ENCODE results near the gene S100P.
A peak's percentile ranks its signal among the peaks of the same experiment; 100 is the strongest.

Gene S100P

GRCh38 chr4:6688879-6689505, 4.7 kb upstream of the S100P start:
- H3K36me3 ChIP-seq (ENCODE audit: control insufficient read depth in 4 of 4, insufficient read depth in 4 of 4, low read length in 3 of 4): no peaks in the 10 kb centered on the region
- ChIA-PET POLR2A (interaction anchor here (0.6 kb wide), 1 partner anchor 14 kb away, joined by 8 read pairs; no protein-coding TSS in a partner anchor), CTCF (interaction anchor here (0.8 to 2.5 kb wide), 7 partner anchors 8 to 73 kb away, joined by 3 to 14 read pairs (median 5); partner anchors contain the start of gene MRFAP1L1)
- peak; percentile 69 to 94 (median 91) for DNase-seq
- peak overlapping the region in 2 of 7 experiments; percentile 0 to 28 for H3K4me3 ChIP-seq (ENCODE audit: control insufficient read depth in 1 of 7, extremely low read depth in 1 of 7, insufficient read depth in 4 of 7, low read depth in 2 of 7, low read length in 6 of 7)
- H3K27ac ChIP-seq (ENCODE audit: insufficient read depth in 1 of 2, low read depth in 1 of 2, low read length in 2 of 2, poor library complexity in 1 of 2, severe bottlenecking in 2 of 2): peak overlapping the region in 1 of 2 experiments; percentile 57
- no peaks in the 10 kb centered on the region for H3K27me3 ChIP-seq (replicated peaks in 2 of 5; ENCODE audit: control insufficient read depth in 4 of 5, insufficient read depth in 5 of 5, low read length in 4 of 5)
- WGBS (ENCODE audit: insufficient coverage): 17% methylated on average over 22 of the region's 23 CpGs
- peaks cover 0 to 5% (median 0%) of the 10 kb centered on the region in 5 experiments for H3K9me3 ChIP-seq (ENCODE audit: control extremely low read depth in 1 of 5, control insufficient read depth in 4 of 5, insufficient read depth in 2 of 5, low read depth in 1 of 5, low read length in 4 of 5)
- peaks cover 0 to 55% (median 26%) of the 10 kb centered on the region in 4 experiments for H3K4me1 ChIP-seq (ENCODE audit: control extremely low read depth in 1 of 4, control insufficient read depth in 4 of 4, insufficient read depth in 4 of 4, low read length in 3 of 4)

GRCh38 chr4:6689506-6689960, 4.1 kb upstream of the S100P start:
- no peaks in the 10 kb centered on the region for H3K27me3 ChIP-seq (replicated peaks in 2 of 5; ENCODE audit: control insufficient read depth in 4 of 5, insufficient read depth in 5 of 5, low read length in 4 of 5)
- ChIA-PET POLR2A (interaction anchor here (0.6 kb wide), 1 partner anchor 15 kb away, joined by 8 read pairs; no protein-coding TSS in a partner anchor), CTCF (interaction anchor here (0.8 to 2.5 kb wide), 9 partner anchors 9 to 185 kb away, joined by 3 to 14 read pairs (median 4); partner anchors contain the start of gene MRFAP1L1)
- H3K4me3 ChIP-seq (ENCODE audit: control insufficient read depth in 1 of 7, extremely low read depth in 1 of 7, insufficient read depth in 4 of 7, low read depth in 2 of 7, low read length in 6 of 7): peak overlapping the region in 1 of 7 experiments; percentile 0
- peaks cover 0 to 5% (median 0%) of the 10 kb centered on the region in 5 experiments for H3K9me3 ChIP-seq (ENCODE audit: control extremely low read depth in 1 of 5, control insufficient read depth in 4 of 5, insufficient read depth in 2 of 5, low read depth in 1 of 5, low read length in 4 of 5)
- H3K36me3 ChIP-seq (ENCODE audit: control insufficient read depth in 4 of 4, insufficient read depth in 4 of 4, low read length in 3 of 4): no peaks in the 10 kb centered on the region
- no peak for DNase-seq
- no peak overlapping the region for H3K27ac ChIP-seq (ENCODE audit: insufficient read depth in 1 of 2, low read depth in 1 of 2, low read length in 2 of 2, poor library complexity in 1 of 2, severe bottlenecking in 2 of 2)
- peaks cover 0 to 60% (median 27%) of the 10 kb centered on the region in 4 experiments for H3K4me1 ChIP-seq (ENCODE audit: control extremely low read depth in 1 of 4, control insufficient read depth in 4 of 4, insufficient read depth in 4 of 4, low read length in 3 of 4)
- 91% methylated on average over 10 of the region's 15 CpGs for WGBS (ENCODE audit: insufficient coverage)

- H3K36me3 ChIP-seq (ENCODE audit: control insufficient read depth in 4 of 4, insufficient read depth in 4 of 4, low read length in 3 of 4): no peaks in the 10 kb centered on the region
- peak overlapping the region in 1 of 2 experiments; percentile 34 for H3K27ac ChIP-seq (ENCODE audit: insufficient read depth in 1 of 2, low read depth in 1 of 2, low read length in 2 of 2, poor library complexity in 1 of 2, severe bottlenecking in 2 of 2)
- ChIA-PET CTCF (interaction anchor here (0.8 to 1.2 kb wide), 2 partner anchors 14 to 15 kb away, joined by 3 read pairs; no protein-coding TSS in a partner anchor), POLR2A (no interaction called here)
- peaks cover 3 to 82% (median 31%) of the 10 kb centered on the region in 4 experiments for H3K4me1 ChIP-seq (ENCODE audit: control extremely low read depth in 1 of 4, control insufficient read depth in 4 of 4, insufficient read depth in 4 of 4, low read length in 3 of 4)
- no peaks in the 10 kb centered on the region for H3K27me3 ChIP-seq (replicated peaks in 2 of 5; ENCODE audit: control insufficient read depth in 4 of 5, insufficient read depth in 5 of 5, low read length in 4 of 5)
- H3K4me3 ChIP-seq (ENCODE audit: control insufficient read depth in 1 of 7, extremely low read depth in 1 of 7, insufficient read depth in 4 of 7, low read depth in 2 of 7, low read length in 6 of 7): no peak overlapping the region
- WGBS (ENCODE audit: insufficient coverage): 100% methylated on average over 2 of the region's 8 CpGs
- DNase-seq: no peak
- no peaks in the 10 kb centered on the region for H3K9me3 ChIP-seq (ENCODE audit: control extremely low read depth in 1 of 5, control insufficient read depth in 4 of 5, insufficient read depth in 2 of 5, low read depth in 1 of 5, low read length in 4 of 5)
Observed at GRCh38 chr4:6692379-6692778, 1.3 kb upstream of the S100P start.

GRCh38 chr4:6692806-6693205, 872 bp upstream of the S100P start:
- no peaks in the 10 kb centered on the region for H3K9me3 ChIP-seq (ENCODE audit: control extremely low read depth in 1 of 5, control insufficient read depth in 4 of 5, insufficient read depth in 2 of 5, low read depth in 1 of 5, low read length in 4 of 5)
- H3K36me3 ChIP-seq (ENCODE audit: control insufficient read depth in 4 of 4, insufficient read depth in 4 of 4, low read length in 3 of 4): no peaks in the 10 kb centered on the region
- CTCF ChIA-PET: interaction anchor here (0.8 to 1.2 kb wide), 2 partner anchors 14 to 15 kb away, joined by 3 read pairs; no protein-coding TSS in a partner anchor
- H3K4me3 ChIP-seq (ENCODE audit: control insufficient read depth in 1 of 7, extremely low read depth in 1 of 7, insufficient read depth in 4 of 7, low read depth in 2 of 7, low read length in 6 of 7): no peak overlapping the region
- 100% methylated on average over 2 of the region's 3 CpGs for WGBS (ENCODE audit: insufficient coverage)
- POLR2A ChIA-PET: no interaction called here
- peak overlapping the region in 1 of 2 experiments; percentile 34 for H3K27ac ChIP-seq (ENCODE audit: insufficient read depth in 1 of 2, low read depth in 1 of 2, low read length in 2 of 2, poor library complexity in 1 of 2, severe bottlenecking in 2 of 2)
- no peaks in the 10 kb centered on the region for H3K27me3 ChIP-seq (replicated peaks in 2 of 5; ENCODE audit: control insufficient read depth in 4 of 5, insufficient read depth in 5 of 5, low read length in 4 of 5)
- peaks cover 3 to 80% (median 31%) of the 10 kb centered on the region in 4 experiments for H3K4me1 ChIP-seq (ENCODE audit: control extremely low read depth in 1 of 4, control insufficient read depth in 4 of 4, insufficient read depth in 4 of 4, low read length in 3 of 4)
- DNase-seq: no peak

- H3K4me1 ChIP-seq (ENCODE audit: control extremely low read depth in 1 of 4, control insufficient read depth in 4 of 4, insufficient read depth in 4 of 4, low read length in 3 of 4): peaks cover 3 to 65% (median 20%) of the 10 kb centered on the region in 4 experiments
- 68% methylated on average over 14 of the region's 16 CpGs for whole genome bisulfite sequencing (ENCODE audit: insufficient coverage)
- DNase-seq: no peak
- H3K36me3 ChIP-seq (ENCODE audit: control insufficient read depth in 4 of 4, insufficient read depth in 4 of 4, low read length in 3 of 4): no peaks in the 10 kb centered on the region
- H3K4me3 ChIP-seq (ENCODE audit: control insufficient read depth in 1 of 7, extremely low read depth in 1 of 7, insufficient read depth in 4 of 7, low read depth in 2 of 7, low read length in 6 of 7): no peak overlapping the region
- H3K27ac ChIP-seq (ENCODE audit: insufficient read depth in 1 of 2, low read depth in 1 of 2, low read length in 2 of 2, poor library complexity in 1 of 2, severe bottlenecking in 2 of 2): no peak overlapping the region
- CTCF ChIA-PET: interaction anchor here (0.8 kb wide), 1 partner anchor 19 kb away, joined by 4 read pairs; no protein-coding TSS in a partner anchor
- POLR2A ChIA-PET: no interaction called here
- no peaks in the 10 kb centered on the region for H3K9me3 ChIP-seq (ENCODE audit: control extremely low read depth in 1 of 5, control insufficient read depth in 4 of 5, insufficient read depth in 2 of 5, low read depth in 1 of 5, low read length in 4 of 5)
- H3K27me3 ChIP-seq (replicated peaks in 2 of 5; ENCODE audit: control insufficient read depth in 4 of 5, insufficient read depth in 5 of 5, low read length in 4 of 5): no peaks in the 10 kb centered on the region
Observed at GRCh38 chr4:6694177-6694901, 661 bp downstream of the S100P start.

- ChIA-PET CTCF (interaction anchor here (0.9 to 2.5 kb wide), 4 partner anchors 13 to 148 kb away, joined by 3 to 8 read pairs (median 3); no protein-coding TSS in a partner anchor), POLR2A (no interaction called here)
- Histone ChIP-seq H3K4me1 (ENCODE audit: control extremely low read depth in 1 of 4, control insufficient read depth in 4 of 4, insufficient read depth in 4 of 4, low read length in 3 of 4) (peaks cover 2 to 50% (median 7%) of the 10 kb centered on the region in 4 experiments), H3K4me3 (ENCODE audit: control insufficient read depth in 1 of 7, extremely low read depth in 1 of 7, insufficient read depth in 4 of 7, low read depth in 2 of 7, low read length in 6 of 7) (no peak overlapping the region), H3K27me3 (replicated peaks in 2 of 5; ENCODE audit: control insufficient read depth in 4 of 5, insufficient read depth in 5 of 5, low read length in 4 of 5) (no peaks in the 10 kb centered on the region), H3K27ac (ENCODE audit: insufficient read depth in 1 of 2, low read depth in 1 of 2, low read length in 2 of 2, poor library complexity in 1 of 2, severe bottlenecking in 2 of 2) (no peak overlapping the region), H3K36me3 (ENCODE audit: control insufficient read depth in 4 of 4, insufficient read depth in 4 of 4, low read length in 3 of 4) (peaks cover 0 to 4% (median 0%) of the 10 kb centered on the region in 4 experiments), H3K9me3 (ENCODE audit: control extremely low read depth in 1 of 5, control insufficient read depth in 4 of 5, insufficient read depth in 2 of 5, low read depth in 1 of 5, low read length in 4 of 5) (no peaks in the 10 kb centered on the region)
- peak in 2 of 3 donors; percentile 38 to 57 for DNase-seq
- 86% methylated on average over 17 of the region's 18 CpGs for WGBS (ENCODE audit: insufficient coverage)
Observed at GRCh38 chr4:6695660-6696610, 2.3 kb downstream of the S100P start.
